GM12872 (cell line): ENCODE measurements around the gene TPTE2.

Experiments
- TF ChIP-seq, protein P1 (sequence below): IDR thresholded peaks from 3 replicates; pipeline ENCODE4 v1.5.1; 2011; ENCODE audit warnings: low read depth, mild to moderate bottlenecking, low read length, moderate library complexity; ENCODE audit not compliant: insufficient read depth

The TPTE2 gene

DNA sequence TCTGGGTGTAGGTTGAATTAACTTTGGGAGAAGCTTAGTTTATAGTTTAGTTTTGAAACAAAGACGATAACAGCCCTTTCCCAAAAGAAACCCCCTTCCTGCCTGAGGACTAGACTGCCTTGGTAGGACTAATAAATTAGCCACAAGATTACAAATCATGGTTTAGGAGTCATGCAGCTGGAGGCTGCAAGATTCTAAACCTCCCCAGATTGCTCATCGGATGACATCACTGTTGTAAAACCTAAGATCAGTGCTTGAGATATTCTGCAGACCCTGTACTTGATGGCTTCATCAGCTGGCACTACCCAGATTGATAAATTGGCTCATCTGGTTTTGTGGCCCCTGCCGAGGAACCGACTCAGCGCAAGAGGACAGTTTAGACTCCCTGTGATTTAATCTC lies 36.2 kb upstream of the TPTE2 start:
- TF ChIP-seq, protein P1, sequence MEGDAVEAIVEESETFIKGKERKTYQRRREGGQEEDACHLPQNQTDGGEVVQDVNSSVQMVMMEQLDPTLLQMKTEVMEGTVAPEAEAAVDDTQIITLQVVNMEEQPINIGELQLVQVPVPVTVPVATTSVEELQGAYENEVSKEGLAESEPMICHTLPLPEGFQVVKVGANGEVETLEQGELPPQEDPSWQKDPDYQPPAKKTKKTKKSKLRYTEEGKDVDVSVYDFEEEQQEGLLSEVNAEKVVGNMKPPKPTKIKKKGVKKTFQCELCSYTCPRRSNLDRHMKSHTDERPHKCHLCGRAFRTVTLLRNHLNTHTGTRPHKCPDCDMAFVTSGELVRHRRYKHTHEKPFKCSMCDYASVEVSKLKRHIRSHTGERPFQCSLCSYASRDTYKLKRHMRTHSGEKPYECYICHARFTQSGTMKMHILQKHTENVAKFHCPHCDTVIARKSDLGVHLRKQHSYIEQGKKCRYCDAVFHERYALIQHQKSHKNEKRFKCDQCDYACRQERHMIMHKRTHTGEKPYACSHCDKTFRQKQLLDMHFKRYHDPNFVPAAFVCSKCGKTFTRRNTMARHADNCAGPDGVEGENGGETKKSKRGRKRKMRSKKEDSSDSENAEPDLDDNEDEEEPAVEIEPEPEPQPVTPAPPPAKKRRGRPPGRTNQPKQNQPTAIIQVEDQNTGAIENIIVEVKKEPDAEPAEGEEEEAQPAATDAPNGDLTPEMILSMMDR, result no peak

DNA sequence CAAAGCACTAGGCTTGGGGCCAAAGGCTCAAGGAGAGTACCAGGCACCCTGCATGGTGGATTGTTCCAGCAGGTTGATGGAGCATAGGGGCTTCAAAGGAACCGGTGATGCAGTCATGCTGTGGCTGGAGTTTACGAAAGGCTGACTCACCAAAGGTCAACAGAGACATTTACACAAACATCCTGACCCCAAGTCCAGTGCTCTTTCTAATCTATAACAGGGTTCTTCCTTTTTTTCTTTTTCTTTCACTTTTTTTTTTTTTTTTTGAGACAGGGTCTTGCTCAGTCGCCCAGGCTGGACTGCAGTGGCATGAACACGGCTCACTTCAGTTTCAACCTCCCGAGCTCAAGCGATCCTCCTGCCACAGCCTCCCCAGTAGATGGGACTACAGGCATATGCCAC lies 35.6 kb upstream of the TPTE2 start:
- TF ChIP-seq, protein P1, result no peak

DNA sequence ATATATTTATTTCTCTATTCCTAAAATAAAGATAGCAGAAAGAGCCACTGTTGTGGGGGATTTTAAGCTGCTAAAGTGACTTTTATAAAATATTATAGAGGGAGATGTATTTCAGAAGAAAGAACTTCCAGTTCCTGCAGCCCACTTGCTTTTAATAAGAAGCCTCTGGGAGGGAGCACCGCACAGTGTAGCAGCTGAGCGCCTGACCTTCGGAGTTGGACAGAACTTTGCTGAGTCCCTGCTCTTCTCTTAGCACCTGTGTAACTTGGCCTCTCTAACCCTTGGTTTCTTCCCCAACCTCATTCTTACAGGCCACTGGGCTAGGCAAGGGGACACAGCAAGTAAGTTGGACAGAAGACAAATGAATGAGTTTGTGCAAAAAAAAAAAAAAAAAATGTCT lies 34.8 kb upstream of the TPTE2 start:
- TF ChIP-seq, protein P1, result no peak

DNA sequence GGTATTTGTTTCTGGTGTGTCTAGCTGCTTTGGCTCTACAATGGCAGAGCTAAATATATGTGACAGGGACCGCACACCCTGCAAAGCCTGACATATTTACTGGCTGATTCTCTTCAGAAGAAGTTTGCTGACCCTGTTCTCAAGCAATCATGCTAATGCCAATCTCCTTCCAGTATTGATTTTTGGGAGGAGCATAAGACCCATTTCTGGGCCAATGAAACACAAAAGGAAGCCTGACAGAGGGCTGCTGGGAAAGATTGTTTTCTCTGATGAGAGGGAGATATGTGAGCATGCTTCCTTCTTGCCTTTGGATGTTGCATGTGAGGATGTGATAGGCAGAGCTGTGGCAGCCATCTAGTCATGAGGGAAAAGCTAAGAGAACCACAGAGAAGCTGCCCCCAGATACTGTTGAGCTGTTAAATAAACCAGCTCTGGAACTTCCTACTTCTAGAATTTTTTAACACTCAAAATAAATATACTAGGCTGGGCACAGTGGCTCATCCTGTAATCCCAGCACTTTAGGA lies 31.4 kb upstream of the TPTE2 start:
- TF ChIP-seq, protein P1, result no peak

DNA sequence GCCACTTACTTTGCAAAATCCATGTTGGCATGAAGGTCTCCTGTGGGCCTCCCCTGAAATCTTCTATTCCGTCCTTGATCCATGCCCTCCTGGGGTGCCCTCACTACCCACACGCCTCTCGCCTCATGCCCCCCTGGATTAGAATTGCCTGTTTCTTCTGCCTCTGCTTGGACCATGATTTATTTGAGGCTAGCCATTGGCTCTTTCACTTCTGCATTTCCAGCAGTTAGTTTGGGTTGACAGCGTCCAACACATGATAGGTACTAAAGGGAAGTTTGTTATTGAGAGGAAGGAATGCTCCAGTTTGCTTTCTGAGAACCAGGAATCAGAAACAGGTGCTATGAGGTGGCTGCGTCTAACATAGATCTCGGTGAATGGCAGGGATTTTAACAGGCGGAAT lies 30.5 kb upstream of the TPTE2 start:
- TF ChIP-seq, protein P1, result no peak

DNA sequence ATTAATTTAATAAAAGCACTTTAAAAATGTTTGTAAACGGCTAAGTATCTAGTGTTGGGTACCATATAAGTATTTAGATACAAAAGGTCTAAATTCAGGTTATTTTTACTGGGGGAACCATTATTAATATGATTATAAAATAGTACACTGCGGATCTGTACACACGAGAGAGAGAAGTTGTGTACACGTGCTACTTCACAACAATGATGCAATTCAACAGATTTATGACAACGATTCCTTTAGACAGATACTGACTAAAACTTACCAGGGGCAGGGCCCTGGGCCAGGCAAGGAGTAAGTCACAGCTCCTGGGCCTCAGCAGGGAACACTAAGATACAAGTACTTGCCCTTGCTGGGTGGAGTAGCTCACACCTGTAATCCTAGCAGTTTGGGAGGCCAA lies 29.1 kb upstream of the TPTE2 start:
- TF ChIP-seq, protein P1, result no peak

DNA sequence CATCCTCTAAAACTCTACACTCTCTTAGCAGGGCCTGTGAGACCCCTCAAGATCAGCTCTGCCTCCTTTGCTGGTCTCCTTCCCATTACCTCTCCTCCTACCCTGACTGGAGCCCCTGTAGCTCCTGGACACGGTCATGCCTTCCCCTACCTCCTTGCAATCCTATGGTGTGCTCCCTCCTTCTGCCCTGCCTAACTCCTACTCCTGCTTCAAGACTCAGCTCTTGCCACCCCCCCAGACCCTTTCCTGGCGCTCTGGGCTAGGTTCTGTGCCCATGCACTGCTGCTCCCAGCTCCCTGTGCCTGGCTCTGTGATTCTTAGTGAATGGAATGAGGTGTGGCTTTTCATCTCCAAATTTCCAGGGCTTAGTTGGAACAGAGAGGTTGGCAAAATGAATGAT lies 28.0 kb upstream of the TPTE2 start:
- TF ChIP-seq, protein P1, result no peak
